ENCODE data around the gene TBCA.

Gene TBCA
- total RNA-seq = 43.2 to 54.4 reads per million in 2 donors

DNA sequence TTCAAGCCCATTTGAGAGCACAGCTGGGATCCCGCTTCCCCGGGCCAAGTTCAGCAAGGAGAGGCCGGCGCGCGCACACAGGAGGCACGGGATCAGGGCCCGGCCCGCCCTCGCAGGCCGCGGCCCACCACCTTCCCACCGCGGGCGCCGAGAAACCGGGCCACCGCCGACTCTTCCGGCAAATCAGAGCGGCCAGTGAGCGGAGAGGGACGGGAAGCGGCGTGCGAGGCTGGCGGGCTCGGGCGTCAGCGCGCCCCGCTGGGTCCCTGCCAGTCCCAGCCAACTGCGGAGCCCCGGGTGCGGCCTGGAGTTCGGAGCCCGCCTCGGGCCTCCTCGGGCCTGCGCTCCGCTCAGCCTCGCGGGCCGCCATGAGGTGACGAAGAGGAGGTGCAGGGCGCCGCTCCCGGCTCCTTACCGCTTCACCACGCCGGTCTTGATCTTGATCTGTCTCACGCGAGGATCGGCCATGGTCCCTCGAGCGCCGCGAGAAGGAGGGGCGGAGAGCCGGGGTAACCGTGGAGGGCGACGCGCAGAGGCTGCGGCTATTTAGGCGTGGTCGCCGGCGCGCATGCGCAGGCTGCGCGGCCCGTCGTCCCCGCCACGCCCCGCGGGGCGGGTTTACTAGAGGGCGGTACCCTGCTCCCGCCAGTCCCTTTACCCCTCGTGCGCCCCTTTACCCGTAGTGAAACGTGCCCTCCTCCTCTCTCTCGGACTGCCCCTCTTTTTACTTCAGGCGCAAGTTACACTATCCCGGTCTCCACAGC, at the start of gene TBCA:
TBCA (minus strand) TSS at position 550 of the 764 bp plus-strand sequence; CDS start at position 468, 82 bp downstream.
- peak; percentile 86 for DNase-seq

DNA sequence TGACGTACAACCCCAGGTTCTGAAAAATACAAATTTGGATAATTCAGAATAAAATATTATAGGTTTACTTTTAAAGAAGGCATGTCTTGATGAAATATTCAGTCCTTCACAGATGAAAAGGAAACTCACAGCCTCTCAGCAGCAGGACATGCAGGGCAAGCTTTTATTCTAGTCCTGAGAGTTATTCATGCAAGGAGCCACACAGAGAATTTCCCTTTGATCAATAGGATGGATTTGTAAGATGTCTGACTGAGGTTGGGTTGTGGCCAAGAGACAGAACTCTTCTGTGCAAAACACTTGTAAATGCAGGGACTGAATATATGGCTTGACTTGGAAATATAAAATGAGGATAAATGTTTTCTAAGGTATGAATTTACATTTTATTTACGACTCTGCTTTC, 48.8 kb upstream of the TBCA start:
- DNase-seq = no peak

- DNase-seq = no peak
Observed at GRCh38 chr5:77816686-77817085, 40.5 kb upstream of the TBCA start.

DNA sequence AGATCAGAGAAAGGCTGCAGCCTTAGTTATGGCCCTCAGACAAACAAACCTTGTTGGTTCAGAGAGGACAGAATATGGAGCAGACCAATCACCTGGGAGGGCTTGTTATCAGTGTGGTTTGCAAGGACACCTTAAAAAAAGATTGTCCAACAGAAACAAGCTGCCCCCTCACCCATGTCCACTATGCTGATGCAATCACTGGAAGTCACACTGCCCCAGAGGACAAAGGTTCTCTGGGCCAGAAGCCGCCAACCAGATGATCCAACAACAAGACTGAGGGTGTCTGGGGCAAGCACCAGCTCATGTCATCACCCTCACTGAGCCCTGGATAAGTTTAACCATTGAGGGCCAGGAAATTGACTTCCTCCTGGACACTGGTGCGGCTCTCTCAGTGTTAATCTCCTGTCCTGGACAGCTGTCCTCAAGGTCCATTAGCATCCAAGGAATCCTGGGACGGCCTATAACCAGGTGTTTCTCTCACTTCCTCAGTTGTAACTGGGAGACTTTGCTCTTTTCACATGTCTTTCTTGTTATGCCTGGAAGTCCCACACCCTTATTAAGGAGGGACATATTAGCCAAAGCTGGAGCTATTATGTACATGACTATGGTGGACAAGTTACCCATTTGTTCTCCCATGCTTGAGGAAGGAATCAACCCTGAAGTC, 36.9 kb upstream of the TBCA start:
- no peak for DNase-seq

- DNase-seq = no peak
Observed at GRCh38 chr5:77806213-77806843, 30.2 kb upstream of the TBCA start.

GRCh38 chr5:77798456-77798855, 22.3 kb upstream of the TBCA start:
- no peak for DNase-seq

- DNase-seq = no peak
Observed at GRCh38 chr5:77797136-77797535, 21.0 kb upstream of the TBCA start.

DNA sequence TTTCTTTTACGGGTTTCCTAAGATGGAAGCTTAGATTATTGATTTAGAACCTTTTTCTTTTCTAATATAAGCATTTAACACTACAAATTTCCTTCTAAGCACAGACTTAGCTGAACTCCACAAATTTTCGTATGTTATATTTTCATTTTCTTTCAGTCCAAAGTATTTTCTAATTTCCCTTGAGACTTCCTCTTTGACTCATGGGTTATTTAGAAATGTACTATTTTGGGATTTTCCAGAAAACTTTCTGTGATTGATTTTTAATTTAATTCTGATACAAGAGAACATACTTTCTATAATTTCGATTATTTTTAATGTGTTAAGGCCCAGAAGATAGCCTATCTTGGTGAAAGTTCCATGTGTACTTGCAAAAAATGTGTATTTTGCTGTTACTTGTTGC, 19.7 kb upstream of the TBCA start:
- no peak for DNase-seq

DNA sequence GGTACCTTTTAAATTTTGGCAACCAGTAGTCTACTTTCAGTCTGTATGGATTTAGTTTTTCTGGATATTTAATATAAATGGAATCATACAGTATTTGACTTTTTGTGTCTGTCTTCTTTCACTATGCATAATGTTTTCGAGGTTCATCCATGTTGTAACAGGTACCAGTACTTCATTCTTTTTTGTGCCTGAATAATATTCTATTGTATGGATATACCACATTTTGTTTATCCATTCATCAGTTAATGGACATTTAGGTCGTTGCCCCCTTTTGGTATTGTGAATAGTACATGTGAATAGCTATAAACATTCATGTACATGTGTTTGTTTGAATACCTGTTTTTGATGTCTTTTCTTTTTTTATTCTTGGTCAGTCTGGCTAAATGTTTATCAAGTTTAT, 19.1 kb upstream of the TBCA start:
- DNase-seq = no peak

DNA sequence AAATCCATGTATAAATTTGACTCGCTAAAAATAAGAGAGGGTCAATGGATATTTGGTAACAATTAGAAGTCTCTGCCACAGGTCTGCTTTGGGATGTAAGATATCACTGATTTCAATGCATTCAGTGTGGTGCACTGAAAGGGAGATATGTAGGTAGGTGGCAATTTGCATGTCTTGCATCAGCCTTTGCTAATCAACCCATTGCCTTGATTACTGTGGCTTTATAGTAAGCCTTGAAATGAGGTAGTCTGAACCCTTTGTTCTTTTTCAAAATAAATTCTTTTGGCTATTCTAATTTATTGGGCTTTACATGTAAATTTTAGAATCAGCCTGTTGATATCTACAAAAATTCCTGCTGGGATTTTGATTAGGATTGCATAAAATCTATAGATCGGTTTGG, 15.8 kb upstream of the TBCA start:
- DNase-seq = no peak

- DNase-seq = no peak
Observed at GRCh38 chr5:77791356-77791755, 15.2 kb upstream of the TBCA start.

DNA sequence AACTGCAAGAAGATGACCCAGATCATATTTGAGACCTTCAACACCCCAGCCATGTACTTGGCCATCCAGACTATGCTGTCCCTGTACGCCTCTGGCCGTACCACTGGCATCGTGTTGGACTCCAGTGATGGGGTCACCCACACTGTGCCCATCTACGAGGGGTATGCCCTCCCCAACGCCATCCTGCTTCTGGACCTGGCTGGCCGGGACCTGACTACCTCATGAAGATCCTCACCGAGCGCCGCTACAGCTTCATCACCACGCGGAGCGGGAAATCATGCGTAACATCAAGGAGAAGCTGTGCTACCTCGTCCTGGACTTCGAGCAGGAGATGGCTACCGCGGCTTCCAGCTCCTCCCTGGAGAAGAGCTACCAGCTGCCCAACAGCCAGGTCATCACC, 9.1 kb upstream of the TBCA start:
- no peak for DNase-seq

- no peak for DNase-seq
Observed at GRCh38 chr5:77784735-77785134, 8.6 kb upstream of the TBCA start.

- DNase-seq = no peak
Observed at GRCh38 chr5:77781076-77781475, 4.9 kb upstream of the TBCA start.

- DNase-seq = no peak
Observed at GRCh38 chr5:77778881-77779438, 2.8 kb upstream of the TBCA start.

- DNase-seq = no peak
Observed at GRCh38 chr5:77778398-77778797, 2.3 kb upstream of the TBCA start.

- no peak for DNase-seq
Observed at GRCh38 chr5:77777911-77778310, 1.8 kb upstream of the TBCA start.

DNA sequence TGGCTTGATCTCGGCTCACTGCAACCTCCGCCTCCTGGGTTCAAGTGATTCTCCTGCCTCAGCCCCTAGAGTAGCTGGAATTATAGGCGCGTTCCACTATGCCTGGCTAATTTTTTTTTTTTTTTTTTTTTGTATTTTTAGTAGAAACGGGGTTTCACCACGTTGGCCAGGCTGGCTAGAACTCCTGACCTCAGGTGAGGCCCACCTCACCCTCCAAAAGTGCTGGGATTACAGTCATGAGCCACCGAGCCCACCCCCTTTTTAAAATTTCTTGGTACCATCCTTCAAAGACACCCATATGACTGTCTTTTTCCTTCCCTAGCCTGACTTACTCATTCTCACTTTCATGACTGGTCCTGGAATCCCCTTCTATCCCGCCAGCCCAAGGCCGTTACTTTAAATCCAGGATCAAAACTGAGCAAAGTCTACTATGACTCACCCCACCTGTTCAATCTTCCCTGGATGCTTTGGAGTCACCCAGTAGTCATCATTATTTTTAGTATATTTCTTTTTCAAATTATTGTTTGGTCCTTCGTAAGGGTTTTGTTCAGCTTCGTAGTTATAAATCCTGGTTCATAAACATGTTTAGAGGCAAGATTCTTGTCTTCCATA, 1.2 kb upstream of the TBCA start:
- DNase-seq = no peak

DNA sequence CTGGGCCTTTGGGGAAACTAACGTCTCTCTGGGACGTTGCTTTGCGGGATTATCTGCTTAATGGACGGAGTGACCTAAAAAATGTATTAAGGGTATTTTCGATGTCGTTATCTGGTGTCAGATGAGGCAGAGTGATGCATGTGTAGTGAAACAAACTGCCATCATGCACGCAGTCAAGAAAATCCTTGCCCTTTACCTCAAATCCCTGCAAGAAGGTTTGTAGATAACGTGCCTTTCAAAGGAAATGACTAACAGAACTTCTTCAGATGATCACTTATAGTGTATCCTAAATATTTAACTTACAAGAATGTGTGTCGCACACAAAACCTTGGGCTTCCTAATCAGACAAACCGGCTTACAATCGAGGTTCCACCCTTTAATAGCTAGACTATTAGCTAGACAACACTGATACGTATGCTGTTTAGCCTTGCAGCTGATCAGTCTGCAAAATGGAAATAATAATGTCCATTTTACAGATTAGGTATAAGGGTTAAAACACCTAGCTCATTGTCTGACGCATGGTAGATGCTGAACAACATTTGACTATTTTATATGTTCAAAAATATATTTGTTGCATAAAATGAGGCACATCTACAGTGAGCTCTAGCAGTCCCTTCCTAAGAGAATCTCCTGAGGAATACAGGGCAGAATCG, 541 bp upstream of the TBCA start:
- DNase-seq = no peak

GRCh38 chr5:77774981-77775789, 954 bp downstream of the TBCA start:
- DNase-seq = no peak

DNA sequence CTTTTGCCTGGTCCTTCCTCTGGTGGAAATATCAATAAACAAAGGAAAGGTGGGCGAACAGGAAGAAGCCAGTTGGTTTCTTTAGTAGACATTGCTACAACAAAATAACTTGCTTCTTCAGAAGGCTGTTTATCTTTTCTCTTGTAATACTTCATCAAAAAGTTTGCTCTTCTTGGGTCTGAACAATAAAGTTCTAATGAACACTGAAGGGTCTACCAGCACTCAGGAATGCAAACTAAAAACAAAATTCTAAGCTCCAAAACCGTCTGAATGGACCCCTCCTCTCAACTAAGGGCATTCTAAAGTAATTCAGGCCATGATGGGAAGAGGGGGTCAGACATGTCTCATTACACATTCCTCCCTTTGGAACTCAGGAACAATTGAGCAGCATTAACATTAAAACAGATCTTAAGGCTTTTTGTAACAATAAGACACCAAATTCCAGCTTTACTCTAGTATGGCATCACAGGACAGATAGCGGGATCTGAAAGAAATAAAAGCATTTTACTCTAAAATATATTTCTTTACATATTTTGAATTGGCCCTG, 2.3 kb downstream of the TBCA start:
- DNase-seq = no peak

GRCh38 chr5:77772729-77773128, 3.4 kb downstream of the TBCA start:
- no peak for DNase-seq
